ENCODE results near the gene PPIL1. TPM values are rescaled to one million over a fixed set of nuclear protein-coding genes. Genes with fewer than 3 reads are reported as not detected.

The PPIL1 gene
- polyA plus RNA-seq, 1 donor (not counting 4 experiments of a cell fraction or from before 2014, with no cell fraction given): 45.5 TPM

- no peaks in the 10 kb centered on the region for H3K9me3 ChIP-seq (ENCODE audit: control insufficient read depth, low read depth, low read length)
- no peaks in the 10 kb centered on the region for H4K20me1 ChIP-seq (ENCODE audit: control insufficient read depth, extremely low read depth, insufficient read depth, low read length)
- no peaks in the 10 kb centered on the region for H3K36me3 ChIP-seq (ENCODE audit: control insufficient read depth in 2 of 2, extremely low read depth in 1 of 2, insufficient read depth in 2 of 2, low read length in 2 of 2)
- no peak overlapping the region for H3K9ac ChIP-seq (ENCODE audit: control insufficient read depth, extremely low read depth, insufficient read depth, low read length)
- peak overlapping the region; percentile 75 for H3K4me2 ChIP-seq (ENCODE audit: control insufficient read depth, extremely low read depth, insufficient read depth, low read depth, low read length)
- H2AFZ ChIP-seq (ENCODE audit: control insufficient read depth, low read length): no peak overlapping the region
- FAIRE-seq: no peak
- H3K79me2 ChIP-seq (ENCODE audit: control insufficient read depth, insufficient read depth, low read length): no peaks in the 10 kb centered on the region
- H3K27ac ChIP-seq (ENCODE audit: control insufficient read depth, insufficient read depth, low read length): no peak overlapping the region
- DNase-seq (ENCODE audit: low read depth, low spot score): no peak
- H3K9me1 ChIP-seq (ENCODE audit: control insufficient read depth, extremely low read depth, insufficient read depth, low read length): no peaks in the 10 kb centered on the region
- dilution Hi-C loops (cut with MboI; ENCODE audit: extremely low pct_ligation_motif_present, low sequenced_read_pairs): no loop called here
- TF ChIP-seq EZH2 (IDR thresholded peaks at IDR 0.05; ENCODE audit: low read length) (peak; percentile 75), CTCF (optimal IDR thresholded peaks at IDR 0.05 in 1 of 3, IDR thresholded peaks at IDR 0.05 in 1 of 3, conservative IDR thresholded peaks at IDR 0.05 in 1 of 3; ENCODE audit: extremely low read depth in 1 of 3, insufficient read depth in 2 of 3, low read length in 3 of 3) (no peak)
- H3K4me3 ChIP-seq (ENCODE audit: control insufficient read depth in 2 of 3, extremely low read depth in 1 of 3, insufficient read depth in 2 of 3, low read depth in 1 of 3, low read length in 3 of 3): peak overlapping the region in 2 of 3 experiments; percentile 34 to 49
- no peaks in the 10 kb centered on the region for H3K4me1 ChIP-seq (ENCODE audit: control insufficient read depth, extremely low read depth, insufficient read depth, low read length)
- peaks cover 50% of the 10 kb centered on the region for H3K27me3 ChIP-seq (ENCODE audit: control insufficient read depth, extremely low read depth, insufficient read depth, low read length)
Observed at GRCh38 chr6:36840432-36841403, 33.9 kb downstream of the PPIL1 start.

GRCh38 chr6:36839749-36840431 lies 34.7 kb downstream of the PPIL1 start:
- H3K27me3 ChIP-seq (ENCODE audit: control insufficient read depth, extremely low read depth, insufficient read depth, low read length): peaks cover 50% of the 10 kb centered on the region

More at GRCh38 chr6:36839749-36840431, 34.7 kb downstream of the PPIL1 start:
- DNase-seq (ENCODE audit: low read depth, low spot score) (no peak), FAIRE-seq (no peak)
- Histone ChIP-seq H3K4me1 (ENCODE audit: control insufficient read depth, extremely low read depth, insufficient read depth, low read length) (no peaks in the 10 kb centered on the region), H4K20me1 (ENCODE audit: control insufficient read depth, extremely low read depth, insufficient read depth, low read length) (no peaks in the 10 kb centered on the region), H3K9me1 (ENCODE audit: control insufficient read depth, extremely low read depth, insufficient read depth, low read length) (no peaks in the 10 kb centered on the region), H3K79me2 (ENCODE audit: control insufficient read depth, insufficient read depth, low read length) (no peaks in the 10 kb centered on the region), H2AFZ (ENCODE audit: control insufficient read depth, low read length) (no peak overlapping the region), H3K4me2 (ENCODE audit: control insufficient read depth, extremely low read depth, insufficient read depth, low read depth, low read length) (peak overlapping the region; percentile 75), H3K9me3 (ENCODE audit: control insufficient read depth, low read depth, low read length) (no peaks in the 10 kb centered on the region), H3K36me3 (ENCODE audit: control insufficient read depth in 2 of 2, extremely low read depth in 1 of 2, insufficient read depth in 2 of 2, low read length in 2 of 2) (no peaks in the 10 kb centered on the region), H3K9ac (ENCODE audit: control insufficient read depth, extremely low read depth, insufficient read depth, low read length) (no peak overlapping the region), H3K27ac (ENCODE audit: control insufficient read depth, insufficient read depth, low read length) (no peak overlapping the region), H3K4me3 (ENCODE audit: control insufficient read depth in 2 of 3, extremely low read depth in 1 of 3, insufficient read depth in 2 of 3, low read depth in 1 of 3, low read length in 3 of 3) (peak overlapping the region; percentile 25 to 49 (median 34))
- TF ChIP-seq EZH2 (IDR thresholded peaks at IDR 0.05; ENCODE audit: low read length) (no peak), CTCF (optimal IDR thresholded peaks at IDR 0.05 in 1 of 3, IDR thresholded peaks at IDR 0.05 in 1 of 3, conservative IDR thresholded peaks at IDR 0.05 in 1 of 3; ENCODE audit: extremely low read depth in 1 of 3, insufficient read depth in 2 of 3, low read length in 3 of 3) (peak in 1 of 3 experiments; percentile 22)
- dilution Hi-C loops (cut with MboI; ENCODE audit: extremely low pct_ligation_motif_present, low sequenced_read_pairs): no loop called here

Measured in keratinocyte (primary cell).